HCT116 (cell line): ENCODE measurements around the gene FCER1G. TPM values are rescaled to one million over a fixed set of nuclear protein-coding genes. Genes with fewer than 3 reads are reported as not detected.

ENCODE experiments used
- ATAC-seq: fragments of 200-7000 bp; cut with Tn5 transposase; 2 replicates; pipeline ENCODE4 v1.9.1; 2020; ENCODE audit warnings: mild to moderate bottlenecking, moderate library complexity
- BruUV-seq: library from RNA; stranded (reverse); fragments of 400-500 nt; replicated peaks from 2 replicates; lab custom pipeline; 2021; lab: Mats Ljungman, UMichigan
- CTCF ChIA-PET: fragments of 300-600 bp; sonication (Branson Sonifier 250); formaldehyde crosslinking; loops from one replicate; lab custom pipeline; 2021; ENCODE audit warnings: antibody characterized with exemption; lab: Charles Lee
- POLR2A ChIA-PET: fragments of 300-600, 350-600 bp; sonication (Branson Sonifier 250); formaldehyde crosslinking; loops from one replicate; lab custom pipeline; 2021; ENCODE audit warnings: antibody characterized with exemption; lab: Charles Lee
- RAD21 ChIA-PET, 2 experiments: fragments of 300-600 bp; sonication (Branson Sonifier 250); formaldehyde crosslinking; loops; one replicate each; lab custom pipeline; 2023; ENCODE audit warnings: low total read pairs in 2 of 2; ENCODE audit not compliant: uncharacterized antibody in 2 of 2, unreplicated experiment in 2 of 2, low non-redundant PET in 1 of 2; lab: Charles Lee
- DNase-seq: peaks from one replicate; pipeline ENCODE4 v3.0.0-alpha.2; 2010; ENCODE audit warnings: low read depth, low spot score
- H2AFZ ChIP-seq: fragments of 200-600 bp; shearing (Covaris generic), sonication (generic); 2 replicates; pipeline ENCODE4 v1.6.1; 2017; ENCODE audit warnings: low read depth, mixed run types, mixed read lengths, antibody characterized with exemption, low read length; ENCODE audit not compliant: poor library complexity, severe bottlenecking
- H3K27ac ChIP-seq: 2 replicates; pipeline ENCODE4 v1.5.1; 2012; ENCODE audit warnings: low read depth, low read length
- H3K27me3 ChIP-seq: fragments of 200-600 bp; sonication (generic); 2 replicates; pipeline ENCODE4 v1.6.1; 2016; ENCODE audit warnings: mixed run types, low read length, mixed read lengths; ENCODE audit not compliant: insufficient read depth
- H3K36me3 ChIP-seq, 2 experiments: fragments of 200-500 bp in 1 of 2; fragments of 200-600 bp in 1 of 2; sonication (Bioruptor generic) in 1 of 2; sonication (generic) in 1 of 2; 2 replicates each; pipeline versions ENCODE4 v1.5.1 to v1.6.1; 2014 to 2016; ENCODE audit warnings: low read length in 2 of 2, inconsistent platforms in 1 of 2, mixed read lengths in 1 of 2, mixed run types in 1 of 2; ENCODE audit not compliant: insufficient read depth in 2 of 2, control insufficient read depth in 1 of 2
- H3K4me1 ChIP-seq, 2 experiments: fragments of 200-600 bp in 1 of 2; sonication (generic) in 1 of 2; 2 replicates each; pipeline versions ENCODE4 v1.5.1 to v1.6.1; 2012 to 2017; ENCODE audit warnings: low read length in 2 of 2, inconsistent platforms in 1 of 2, mild to moderate bottlenecking in 1 of 2, mixed read lengths in 1 of 2, mixed run types in 1 of 2, moderate library complexity in 1 of 2; ENCODE audit not compliant: insufficient read depth in 2 of 2, control insufficient read depth in 1 of 2
- H3K4me2 ChIP-seq: fragments of 200-600 bp; sonication (generic); 2 replicates; pipeline ENCODE4 v1.6.1; 2017; ENCODE audit warnings: mixed run types, low read length, mixed read lengths
- H3K4me3 ChIP-seq, 2 experiments: fragments of 200-600 bp in 1 of 2; sonication (generic) in 1 of 2; replicated peaks in 1 of 2; 2 replicates each; pipeline ENCODE4 v1.5.1; 2011 to 2016; ENCODE audit warnings: low read length in 2 of 2, control low read depth in 1 of 2, low read depth in 1 of 2, mild to moderate bottlenecking in 1 of 2, mixed read lengths in 1 of 2, mixed run types in 1 of 2
- H3K79me2 ChIP-seq: fragments of 200-600 bp; sonication (generic); 2 replicates; pipeline ENCODE4 v1.6.1; 2017; ENCODE audit warnings: mild to moderate bottlenecking, mixed run types, low read length, moderate library complexity, mixed read lengths; ENCODE audit not compliant: insufficient read depth
- H3K9ac ChIP-seq: fragments of 200-600 bp; sonication (generic); 2 replicates; pipeline ENCODE4 v1.6.1; 2016; ENCODE audit warnings: low read length, mixed read lengths
- H3K9me2 ChIP-seq: fragments of 200-600 bp; sonication (generic), shearing (Covaris generic); 2 replicates; pipeline ENCODE4 v1.6.1; 2017; ENCODE audit warnings: mixed run types, mild to moderate bottlenecking, moderate library complexity; ENCODE audit not compliant: insufficient read depth
- H3K9me3 ChIP-seq, 2 experiments: fragments of 200-500 bp in 1 of 2; fragments of 200-600 bp in 1 of 2; sonication (Bioruptor generic) in 1 of 2; sonication (generic) in 1 of 2; 2 replicates each; pipeline ENCODE4 v1.6.1; 2014 to 2017; ENCODE audit warnings: low read length in 2 of 2, mixed read lengths in 2 of 2, inconsistent platforms in 1 of 2, low read depth in 1 of 2, mild to moderate bottlenecking in 1 of 2, mixed run types in 1 of 2, moderate library complexity in 1 of 2; ENCODE audit not compliant: control insufficient read depth in 1 of 2, insufficient read depth in 1 of 2
- H4K20me1 ChIP-seq: fragments of 200-600 bp; sonication (generic), shearing (Covaris generic); 2 replicates; pipeline ENCODE4 v1.6.1; 2017; ENCODE audit warnings: mixed run types, mild to moderate bottlenecking, moderate library complexity; ENCODE audit not compliant: insufficient read depth
- CEBPB ChIP-seq: IDR thresholded peaks from 2 replicates; pipeline ENCODE4 v1.6.1; 2012; ENCODE audit warnings: low read depth
- EGR1 ChIP-seq: IDR thresholded peaks from 2 replicates; pipeline ENCODE4 v1.6.1; 2012; ENCODE audit warnings: low read depth
- EZH2 ChIP-seq: fragments of 200-600 bp; sonication (generic); IDR thresholded peaks from 2 replicates; pipeline ENCODE4 v1.6.1; 2017; ENCODE audit warnings: antibody characterized with exemption, mixed run types
- FOSL1 ChIP-seq: IDR thresholded peaks from 2 replicates; pipeline ENCODE4 v1.6.1; 2012; ENCODE audit warnings: low read depth
- JUND ChIP-seq: IDR thresholded peaks from 2 replicates; pipeline ENCODE4 v1.6.1; 2012
- POLR2AphosphoS5 ChIP-seq: IDR thresholded peaks from 2 replicates; pipeline ENCODE4 v1.6.1; 2011; ENCODE audit warnings: mild to moderate bottlenecking, low read depth, low read length, moderate library complexity
- RAD21 ChIP-seq: IDR thresholded peaks from 2 replicates; pipeline ENCODE4 v1.6.1; 2012; ENCODE audit warnings: low read depth, mild to moderate bottlenecking
- SIN3A ChIP-seq: IDR thresholded peaks from 2 replicates; pipeline ENCODE4 v1.6.1; 2012; ENCODE audit warnings: low read depth
- SP1 ChIP-seq: IDR thresholded peaks from 2 replicates; pipeline ENCODE4 v1.6.1; 2012; ENCODE audit warnings: low read depth
- SRF ChIP-seq: IDR thresholded peaks from 2 replicates; pipeline ENCODE4 v1.6.1; 2012; ENCODE audit warnings: low read depth
- TCF7L2 ChIP-seq: IDR thresholded peaks from 2 replicates; pipeline ENCODE4 v1.7.0; 2011; ENCODE audit warnings: borderline replicate concordance, inconsistent platforms; ENCODE audit not compliant: insufficient read depth, insufficient read length; ENCODE audit errors: extremely low read depth
- YY1 ChIP-seq: IDR thresholded peaks from 2 replicates; pipeline ENCODE4 v1.6.1; 2011; ENCODE audit warnings: low read length, low read depth, moderate library complexity, mild to moderate bottlenecking; ENCODE audit not compliant: insufficient replicate concordance; ENCODE audit errors: extremely low read depth
- ZFX ChIP-seq: fragments of 450-650 bp; IDR thresholded peaks from 2 replicates; pipeline ENCODE4 v1.6.1; 2017
- intact Hi-C: fragments of 100-400 bp; cut with micrococcal nuclease; formaldehyde crosslinking; loops from 2 replicates; pipeline ENCODE4 v1.10.0; 2022
- total RNA-seq: library from RNA; stranded (reverse); gene quantifications from one replicate; pipeline ENCODE4 v1.2.1, GENCODE V29; 2021; ENCODE audit not compliant: unreplicated experiment
- TF ChIP-seq, protein P1 (sequence below): IDR thresholded peaks from 2 replicates; pipeline ENCODE4 v1.6.1; 2012
- TF ChIP-seq, protein P2 (sequence below): IDR thresholded peaks from 2 replicates; pipeline ENCODE4 v1.6.1; 2012; ENCODE audit warnings: low read depth
- TF ChIP-seq, protein P3 (sequence below): IDR thresholded peaks from 2 replicates; pipeline ENCODE4 v1.6.1; 2011; ENCODE audit warnings: mild to moderate bottlenecking, low read length, moderate library complexity; ENCODE audit not compliant: insufficient replicate concordance; ENCODE audit errors: extremely low read depth
- TF ChIP-seq, protein P4 (sequence below), 3 experiments: fragments of 200-600 bp in 1 of 3; sonication (generic) in 1 of 3; IDR thresholded peaks in 2 of 3; conservative IDR thresholded peaks in 1 of 3; 2 replicates each; pipeline ENCODE4 v1.5.1; 2012 to 2017; ENCODE audit warnings: low read depth in 2 of 3, low read length in 2 of 3, antibody characterized with exemption in 1 of 3, borderline replicate concordance in 1 of 3, control low read depth in 1 of 3, mild to moderate bottlenecking in 1 of 3, mixed read lengths in 1 of 3, mixed run types in 1 of 3, moderate library complexity in 1 of 3; ENCODE audit not compliant: insufficient read depth in 1 of 3

FCER1G gene
- total RNA-seq, 1 experiment from 2014 or later: 0.86 TPM

DNA sequence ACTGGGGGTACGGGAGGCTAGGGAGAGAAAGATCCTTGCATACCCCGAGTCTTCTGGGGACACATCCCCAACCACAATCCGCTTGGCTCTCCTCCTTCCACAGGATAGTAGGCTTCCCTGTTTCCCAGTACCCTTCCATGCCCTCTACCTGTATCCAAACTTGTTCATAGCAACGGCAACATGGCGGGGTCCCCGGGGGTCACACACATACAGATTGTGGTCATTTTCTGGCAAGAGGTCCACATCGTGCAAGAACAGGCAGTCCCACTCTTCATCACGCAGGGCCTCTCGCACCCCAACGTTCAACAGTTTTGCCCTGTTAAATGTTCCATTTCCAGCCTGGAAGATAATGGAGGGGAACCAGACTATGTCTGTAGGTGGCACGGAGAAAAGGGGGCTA lies 41.4 kb upstream of the FCER1G start:
- no peak for DNase-seq
- no peak overlapping the region for H2AFZ ChIP-seq
- H3K9ac ChIP-seq: no peak overlapping the region
- H3K79me2 ChIP-seq: peaks cover 17% of the 10 kb centered on the region
- no peak for ATAC-seq
- ChIA-PET POLR2A (no interaction called here), RAD21 (no interaction called here), CTCF (no interaction called here)
- no peak overlapping the region for H3K4me3 ChIP-seq
- no peaks in the 10 kb centered on the region for H3K9me3 ChIP-seq
- TF ChIP-seq, protein P1, sequence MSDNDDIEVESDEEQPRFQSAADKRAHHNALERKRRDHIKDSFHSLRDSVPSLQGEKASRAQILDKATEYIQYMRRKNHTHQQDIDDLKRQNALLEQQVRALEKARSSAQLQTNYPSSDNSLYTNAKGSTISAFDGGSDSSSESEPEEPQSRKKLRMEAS: no peak
- no peak for TF ChIP-seq CEBPB
- no peak for TF ChIP-seq YY1
- TF ChIP-seq FOSL1: no peak
- TF ChIP-seq TCF7L2: no peak
- no peak for TF ChIP-seq JUND
- TF ChIP-seq EGR1: no peak
- TF ChIP-seq SP1: no peak
- TF ChIP-seq RAD21: no peak
- TF ChIP-seq ZFX: no peak
- TF ChIP-seq, protein P2, sequence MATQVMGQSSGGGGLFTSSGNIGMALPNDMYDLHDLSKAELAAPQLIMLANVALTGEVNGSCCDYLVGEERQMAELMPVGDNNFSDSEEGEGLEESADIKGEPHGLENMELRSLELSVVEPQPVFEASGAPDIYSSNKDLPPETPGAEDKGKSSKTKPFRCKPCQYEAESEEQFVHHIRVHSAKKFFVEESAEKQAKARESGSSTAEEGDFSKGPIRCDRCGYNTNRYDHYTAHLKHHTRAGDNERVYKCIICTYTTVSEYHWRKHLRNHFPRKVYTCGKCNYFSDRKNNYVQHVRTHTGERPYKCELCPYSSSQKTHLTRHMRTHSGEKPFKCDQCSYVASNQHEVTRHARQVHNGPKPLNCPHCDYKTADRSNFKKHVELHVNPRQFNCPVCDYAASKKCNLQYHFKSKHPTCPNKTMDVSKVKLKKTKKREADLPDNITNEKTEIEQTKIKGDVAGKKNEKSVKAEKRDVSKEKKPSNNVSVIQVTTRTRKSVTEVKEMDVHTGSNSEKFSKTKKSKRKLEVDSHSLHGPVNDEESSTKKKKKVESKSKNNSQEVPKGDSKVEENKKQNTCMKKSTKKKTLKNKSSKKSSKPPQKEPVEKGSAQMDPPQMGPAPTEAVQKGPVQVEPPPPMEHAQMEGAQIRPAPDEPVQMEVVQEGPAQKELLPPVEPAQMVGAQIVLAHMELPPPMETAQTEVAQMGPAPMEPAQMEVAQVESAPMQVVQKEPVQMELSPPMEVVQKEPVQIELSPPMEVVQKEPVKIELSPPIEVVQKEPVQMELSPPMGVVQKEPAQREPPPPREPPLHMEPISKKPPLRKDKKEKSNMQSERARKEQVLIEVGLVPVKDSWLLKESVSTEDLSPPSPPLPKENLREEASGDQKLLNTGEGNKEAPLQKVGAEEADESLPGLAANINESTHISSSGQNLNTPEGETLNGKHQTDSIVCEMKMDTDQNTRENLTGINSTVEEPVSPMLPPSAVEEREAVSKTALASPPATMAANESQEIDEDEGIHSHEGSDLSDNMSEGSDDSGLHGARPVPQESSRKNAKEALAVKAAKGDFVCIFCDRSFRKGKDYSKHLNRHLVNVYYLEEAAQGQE: no peak
- no peak for TF ChIP-seq SIN3A
- TF ChIP-seq, protein P3, sequence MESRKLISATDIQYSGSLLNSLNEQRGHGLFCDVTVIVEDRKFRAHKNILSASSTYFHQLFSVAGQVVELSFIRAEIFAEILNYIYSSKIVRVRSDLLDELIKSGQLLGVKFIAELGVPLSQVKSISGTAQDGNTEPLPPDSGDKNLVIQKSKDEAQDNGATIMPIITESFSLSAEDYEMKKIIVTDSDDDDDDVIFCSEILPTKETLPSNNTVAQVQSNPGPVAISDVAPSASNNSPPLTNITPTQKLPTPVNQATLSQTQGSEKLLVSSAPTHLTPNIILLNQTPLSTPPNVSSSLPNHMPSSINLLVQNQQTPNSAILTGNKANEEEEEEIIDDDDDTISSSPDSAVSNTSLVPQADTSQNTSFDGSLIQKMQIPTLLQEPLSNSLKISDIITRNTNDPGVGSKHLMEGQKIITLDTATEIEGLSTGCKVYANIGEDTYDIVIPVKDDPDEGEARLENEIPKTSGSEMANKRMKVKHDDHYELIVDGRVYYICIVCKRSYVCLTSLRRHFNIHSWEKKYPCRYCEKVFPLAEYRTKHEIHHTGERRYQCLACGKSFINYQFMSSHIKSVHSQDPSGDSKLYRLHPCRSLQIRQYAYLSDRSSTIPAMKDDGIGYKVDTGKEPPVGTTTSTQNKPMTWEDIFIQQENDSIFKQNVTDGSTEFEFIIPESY: no peak
- no peak for TF ChIP-seq EZH2
- no peak for TF ChIP-seq POLR2AphosphoS5
- TF ChIP-seq SRF: no peak
- TF ChIP-seq, protein P4, sequence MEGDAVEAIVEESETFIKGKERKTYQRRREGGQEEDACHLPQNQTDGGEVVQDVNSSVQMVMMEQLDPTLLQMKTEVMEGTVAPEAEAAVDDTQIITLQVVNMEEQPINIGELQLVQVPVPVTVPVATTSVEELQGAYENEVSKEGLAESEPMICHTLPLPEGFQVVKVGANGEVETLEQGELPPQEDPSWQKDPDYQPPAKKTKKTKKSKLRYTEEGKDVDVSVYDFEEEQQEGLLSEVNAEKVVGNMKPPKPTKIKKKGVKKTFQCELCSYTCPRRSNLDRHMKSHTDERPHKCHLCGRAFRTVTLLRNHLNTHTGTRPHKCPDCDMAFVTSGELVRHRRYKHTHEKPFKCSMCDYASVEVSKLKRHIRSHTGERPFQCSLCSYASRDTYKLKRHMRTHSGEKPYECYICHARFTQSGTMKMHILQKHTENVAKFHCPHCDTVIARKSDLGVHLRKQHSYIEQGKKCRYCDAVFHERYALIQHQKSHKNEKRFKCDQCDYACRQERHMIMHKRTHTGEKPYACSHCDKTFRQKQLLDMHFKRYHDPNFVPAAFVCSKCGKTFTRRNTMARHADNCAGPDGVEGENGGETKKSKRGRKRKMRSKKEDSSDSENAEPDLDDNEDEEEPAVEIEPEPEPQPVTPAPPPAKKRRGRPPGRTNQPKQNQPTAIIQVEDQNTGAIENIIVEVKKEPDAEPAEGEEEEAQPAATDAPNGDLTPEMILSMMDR (IDR thresholded peaks at IDR 0.05 in 2 of 3, conservative IDR thresholded peaks at IDR 0.05 in 1 of 3; ENCODE audit: borderline replicate concordance in 1 of 3, insufficient read depth in 1 of 3, low read depth in 2 of 3, low read length in 2 of 3): no peak
- H3K27ac ChIP-seq: no peak overlapping the region
- no peaks in the 10 kb centered on the region for H4K20me1 ChIP-seq
- no TSS peak for BruUV-seq
- H3K4me2 ChIP-seq: no peak overlapping the region
- intact Hi-C loops: no loop called here
- peaks cover 10 to 19% of the 10 kb centered on the region in 2 experiments; a peak in 3 of 4 replicates for H3K4me1 ChIP-seq
- H3K36me3 ChIP-seq: peaks cover 21 to 38% of the 10 kb centered on the region in 2 experiments; a peak in 3 of 4 replicates
- no peaks in the 10 kb centered on the region for H3K27me3 ChIP-seq
- no peaks in the 10 kb centered on the region for H3K9me2 ChIP-seq
